Lower leg skin (tissue), 3 donors: Measurements from ENCODE around the gene CYREN.

Experiments used
- POLR2A ChIP-seq, 2 donors: fragments of 450-650 bp; IDR thresholded peaks; one replicate each; pipeline ENCODE4 v1.6.1; 2016 to 2017; ENCODE audit warnings: antibody characterized with exemption in 2 of 2, mild to moderate bottlenecking in 1 of 2, moderate library complexity in 1 of 2
- TF ChIP-seq, protein P1 (sequence below), 3 donors: fragments of 450-650 bp; IDR thresholded peaks; one replicate each; pipeline ENCODE4 v1.5.1; 2016; ENCODE audit warnings: antibody characterized with exemption in 3 of 3, mild to moderate bottlenecking in 3 of 3, moderate library complexity in 2 of 3

DNA sequence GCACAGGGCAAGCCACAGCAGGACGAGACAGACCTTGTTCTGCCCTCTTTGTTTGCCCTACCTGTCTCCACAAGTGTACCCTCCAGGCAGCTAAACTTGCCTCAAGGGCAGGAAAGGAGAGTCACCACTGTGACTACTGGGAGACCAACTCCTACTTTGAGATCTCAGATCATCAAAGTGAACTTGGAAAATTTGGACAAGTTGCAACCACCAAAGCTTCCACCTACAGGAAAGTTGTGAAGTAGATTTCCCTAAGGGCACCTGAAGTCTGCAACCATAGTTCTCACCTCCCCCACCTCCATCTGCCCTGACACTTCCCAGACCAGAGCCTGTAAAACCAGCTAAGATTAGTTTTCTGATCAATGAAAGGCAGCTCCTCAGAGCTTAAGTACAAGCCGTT, 43.3 kb upstream of the CYREN start:
- TF ChIP-seq, protein P1, sequence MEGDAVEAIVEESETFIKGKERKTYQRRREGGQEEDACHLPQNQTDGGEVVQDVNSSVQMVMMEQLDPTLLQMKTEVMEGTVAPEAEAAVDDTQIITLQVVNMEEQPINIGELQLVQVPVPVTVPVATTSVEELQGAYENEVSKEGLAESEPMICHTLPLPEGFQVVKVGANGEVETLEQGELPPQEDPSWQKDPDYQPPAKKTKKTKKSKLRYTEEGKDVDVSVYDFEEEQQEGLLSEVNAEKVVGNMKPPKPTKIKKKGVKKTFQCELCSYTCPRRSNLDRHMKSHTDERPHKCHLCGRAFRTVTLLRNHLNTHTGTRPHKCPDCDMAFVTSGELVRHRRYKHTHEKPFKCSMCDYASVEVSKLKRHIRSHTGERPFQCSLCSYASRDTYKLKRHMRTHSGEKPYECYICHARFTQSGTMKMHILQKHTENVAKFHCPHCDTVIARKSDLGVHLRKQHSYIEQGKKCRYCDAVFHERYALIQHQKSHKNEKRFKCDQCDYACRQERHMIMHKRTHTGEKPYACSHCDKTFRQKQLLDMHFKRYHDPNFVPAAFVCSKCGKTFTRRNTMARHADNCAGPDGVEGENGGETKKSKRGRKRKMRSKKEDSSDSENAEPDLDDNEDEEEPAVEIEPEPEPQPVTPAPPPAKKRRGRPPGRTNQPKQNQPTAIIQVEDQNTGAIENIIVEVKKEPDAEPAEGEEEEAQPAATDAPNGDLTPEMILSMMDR (IDR thresholded peaks at IDR 0.05): no peak
- TF ChIP-seq POLR2A (IDR thresholded peaks at IDR 0.05): no peak
